B cell (primary cell): ENCODE data around the gene RPRD1A. TPM values are rescaled to one million over a fixed set of nuclear protein-coding genes. Genes with fewer than 3 reads are reported as not detected.

Experiments used
- ATAC-seq: fragments of 200-7000 bp; cut with Tn5 transposase; one replicate; pipeline ENCODE4 v1.10.0; 2021; ENCODE audit warnings: low read depth, mild to moderate bottlenecking, moderate number of reproducible peaks, moderate library complexity
- CTCF ChIA-PET: fragments of 350-600 bp; sonication (Branson Sonifier 250); formaldehyde crosslinking; loops from one replicate; lab custom pipeline; 2021; ENCODE audit warnings: antibody characterized with exemption, inconsistent platforms; lab: Charles Lee
- POLR2A ChIA-PET: fragments of 350-600 bp; sonication (Branson Sonifier 250); formaldehyde crosslinking; loops from one replicate; lab custom pipeline; 2021; ENCODE audit warnings: antibody characterized with exemption; lab: Charles Lee
- DNase-seq: peaks from one replicate; pipeline ENCODE4 v3.0.0; 2013
- H2AFZ ChIP-seq: 2 replicates; pipeline ENCODE4 v1.6.1; 2012; ENCODE audit warnings: mild to moderate bottlenecking, low read depth, low read length; ENCODE audit not compliant: insufficient read depth, poor library complexity, severe bottlenecking
- H3K27ac ChIP-seq, 2 donors: 1 replicate in 1 of 2; 2 replicates in 1 of 2; pipeline ENCODE4 v1.5.1; 2012 to 2013; ENCODE audit warnings: low read length in 2 of 2, mild to moderate bottlenecking in 2 of 2, moderate library complexity in 1 of 2
- H3K27me3 ChIP-seq, 4 experiments: fragments of 200-600 bp in 1 of 4; sonication (generic) in 1 of 4; replicated peaks in 1 of 4; 1 replicate in 2 of 4; 2 replicates in 2 of 4; pipeline versions ENCODE4 v1.6.1 to v1.7.0; 2013 to 2016; ENCODE audit warnings: low read length in 3 of 4, mild to moderate bottlenecking in 2 of 4, mixed read lengths in 1 of 4, moderate library complexity in 1 of 4; ENCODE audit not compliant: insufficient read depth in 4 of 4, control insufficient read depth in 3 of 4; ENCODE audit errors: control extremely low read depth in 1 of 4
- H3K36me3 ChIP-seq, 2 experiments: replicated peaks in 1 of 2; 1 replicate in 1 of 2; 2 replicates in 1 of 2; pipeline versions ENCODE4 v1.6.1 to v1.7.1; 2013; ENCODE audit warnings: low read length in 1 of 2; ENCODE audit not compliant: insufficient read depth in 2 of 2, control insufficient read depth in 1 of 2; ENCODE audit errors: control extremely low read depth in 1 of 2, extremely low read depth in 1 of 2
- H3K4me1 ChIP-seq, 2 donors: fragments of 200-600 bp in 1 of 2; sonication (generic) in 1 of 2; 1 replicate in 1 of 2; 2 replicates in 1 of 2; pipeline versions ENCODE4 v1.5.1 to v1.6.1; 2013 to 2017; ENCODE audit warnings: low read length in 2 of 2; ENCODE audit not compliant: control insufficient read depth in 2 of 2, insufficient read depth in 2 of 2
- H3K4me2 ChIP-seq: replicated peaks from 2 replicates; pipeline ENCODE3; 2012; ENCODE audit warnings: mild to moderate bottlenecking, low read depth, low read length; ENCODE audit not compliant: poor library complexity, severe bottlenecking
- H3K4me3 ChIP-seq, 5 experiments: fragments of 200-600 bp in 1 of 5; sonication (generic) in 1 of 5; 1 replicate in 3 of 5; 2 replicates in 2 of 5; pipeline versions ENCODE4 v1.5.1 to v1.7.0; 2011 to 2016; ENCODE audit warnings: low read length in 4 of 5, mild to moderate bottlenecking in 4 of 5, low read depth in 2 of 5, control low read depth in 1 of 5, moderate library complexity in 1 of 5; ENCODE audit not compliant: insufficient read depth in 1 of 5; ENCODE audit errors: control extremely low read depth in 1 of 5, extremely low read depth in 1 of 5
- H3K79me2 ChIP-seq: fragments of 200-600 bp; sonication (generic); one replicate; pipeline ENCODE4 v1.6.0; 2016; ENCODE audit warnings: low read length; ENCODE audit not compliant: control insufficient read depth, insufficient read depth
- H3K9ac ChIP-seq: fragments of 200-600 bp; sonication (generic); 2 replicates; pipeline ENCODE4 v1.6.1; 2017; ENCODE audit warnings: mild to moderate bottlenecking, low read length, moderate library complexity
- H3K9me3 ChIP-seq, 3 donors: one replicate each; pipeline versions ENCODE4 v1.6.1 to v1.7.1; 2013; ENCODE audit warnings: low read length in 2 of 3; ENCODE audit not compliant: control insufficient read depth in 2 of 3, insufficient read depth in 1 of 3; ENCODE audit errors: control extremely low read depth in 1 of 3
- H4K20me1 ChIP-seq: 2 replicates; pipeline ENCODE4 v1.6.0; 2012; ENCODE audit warnings: mild to moderate bottlenecking, low read length; ENCODE audit not compliant: insufficient read depth, control insufficient read depth, poor library complexity, severe bottlenecking
- H3K27ac Mint-ChIP-seq: one replicate; pipeline ENCODE4 v1.8.0; 2021; ENCODE audit warnings: mixed read lengths
- H3K27me3 Mint-ChIP-seq: one replicate; pipeline ENCODE4 v1.8.0; 2021; ENCODE audit warnings: mixed read lengths
- H3K4me1 Mint-ChIP-seq: one replicate; pipeline ENCODE4 v1.8.0; 2021; ENCODE audit warnings: mixed read lengths
- H3K4me3 Mint-ChIP-seq: one replicate; pipeline ENCODE4 v1.8.0; 2021; ENCODE audit warnings: mixed read lengths
- H3K9me3 Mint-ChIP-seq: one replicate; pipeline ENCODE4 v1.8.0; 2022; ENCODE audit warnings: mixed read lengths; ENCODE audit not compliant: insufficient read depth
- CTCF ChIP-seq: fragments of 200-600 bp; IDR thresholded peaks from one replicate; pipeline ENCODE4 v1.8.0; 2022; ENCODE audit warnings: antibody characterized with exemption, mild to moderate bottlenecking
- EZH2 ChIP-seq: IDR thresholded peaks from 2 replicates; pipeline ENCODE4 v1.6.1; 2012; ENCODE audit warnings: borderline replicate concordance, low read depth, mild to moderate bottlenecking, moderate library complexity, low read length; ENCODE audit not compliant: insufficient read depth, poor library complexity, severe bottlenecking
- WGBS: methylation state at CpG from one replicate; pipeline ENCODE4 v1.1.5; 2013; ENCODE audit warnings: missing lambda C conversion rate; ENCODE audit not compliant: insufficient coverage; 5-methylcytosine and 5-hydroxymethylcytosine counted together
- intact Hi-C: fragments of 100-400 bp; cut with micrococcal nuclease; formaldehyde crosslinking; loops from one replicate; pipeline ENCODE4 v1.10.0; 2022
- polyA plus RNA-seq: library from polyadenylated mRNA; depleted of rRNA; stranded (reverse); fragments of >200 nt; gene quantifications from 2 replicates; pipeline ENCODE4 v1.2.3, GENCODE V29; 2012
- total RNA-seq, 2 donors: library from RNA; stranded (reverse); fragments of 120-200 nt in 1 of 2; gene quantifications; 1 replicate in 1 of 2; 2 replicates in 1 of 2; pipeline versions ENCODE4 v1.2.3 to v1.2.4, GENCODE V29; 2013 to 2022

Gene RPRD1A
- total and polyA plus RNA-seq, 2 donors (not counting 1 experiment from before 2014, with no cell fraction given) = 27.6 to 62.6 TPM

DNA sequence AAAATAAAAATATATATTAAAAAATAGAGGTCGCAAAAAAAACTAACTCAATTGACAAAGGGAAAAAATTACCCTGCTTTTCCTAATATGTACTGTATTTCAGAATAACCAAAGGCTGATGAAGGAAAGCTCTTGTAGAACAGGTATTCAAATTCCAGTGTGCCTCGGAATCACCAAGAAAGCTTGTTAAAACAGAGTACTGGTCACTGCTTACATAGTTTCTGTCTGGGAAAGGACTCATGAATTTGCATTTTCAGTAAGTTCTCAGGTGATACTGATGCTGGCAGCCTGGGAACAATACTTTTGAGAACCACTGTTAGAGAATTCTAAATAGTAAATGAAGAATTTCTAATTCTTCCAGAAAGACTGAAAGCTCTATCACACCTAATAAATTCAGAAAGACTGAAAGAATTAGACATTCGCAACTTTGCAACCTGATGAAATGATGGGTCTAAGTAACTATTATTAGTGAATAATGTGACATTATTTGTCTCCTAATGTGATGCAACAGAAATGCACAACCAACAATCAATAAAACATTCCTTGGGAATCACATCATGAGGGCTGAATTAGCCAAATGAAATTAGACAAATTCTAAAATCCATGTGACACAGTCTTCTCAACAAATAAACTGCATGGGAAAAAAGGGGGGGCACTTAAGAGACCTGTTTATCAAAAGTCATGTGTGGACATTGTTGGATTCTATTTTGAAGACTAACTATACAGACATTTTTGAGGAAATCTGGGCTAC lies 21.9 kb downstream of the RPRD1A start:
- Histone ChIP-seq H3K27ac (no peak overlapping the region), H3K27me3 (no peaks in the 10 kb centered on the region), H3K9me3 (peaks cover 0 to 16% (median 6%) of the 10 kb centered on the region in 3 donors), H4K20me1 (peaks cover 70% of the 10 kb centered on the region), H3K9ac (no peak overlapping the region), H3K4me2 (no peak overlapping the region), H3K4me1 (peaks cover 12 to 27% of the 10 kb centered on the region in 2 donors), H2AFZ (no peak overlapping the region), H3K79me2 (peaks cover 99% of the 10 kb centered on the region), H3K4me3 (no peak overlapping the region), H3K36me3 (no peaks in the 10 kb centered on the region)
- peaks cover 69% of the 10 kb centered on the region for H3K4me1 Mint-ChIP-seq
- H3K4me3 Mint-ChIP-seq = no peak overlapping the region
- WGBS = 100% methylated on average over 1 of the region's 3 CpGs
- H3K9me3 Mint-ChIP-seq = no peaks in the 10 kb centered on the region
- H3K27ac Mint-ChIP-seq = no peak overlapping the region
- TF ChIP-seq CTCF = no peak
- TF ChIP-seq EZH2 = no peak
- CTCF ChIA-PET = no interaction called here
- no peak for ATAC-seq
- intact Hi-C loops = no loop called here
- POLR2A ChIA-PET = no interaction called here
- DNase-seq = no peak
- no peaks in the 10 kb centered on the region for H3K27me3 Mint-ChIP-seq

DNA sequence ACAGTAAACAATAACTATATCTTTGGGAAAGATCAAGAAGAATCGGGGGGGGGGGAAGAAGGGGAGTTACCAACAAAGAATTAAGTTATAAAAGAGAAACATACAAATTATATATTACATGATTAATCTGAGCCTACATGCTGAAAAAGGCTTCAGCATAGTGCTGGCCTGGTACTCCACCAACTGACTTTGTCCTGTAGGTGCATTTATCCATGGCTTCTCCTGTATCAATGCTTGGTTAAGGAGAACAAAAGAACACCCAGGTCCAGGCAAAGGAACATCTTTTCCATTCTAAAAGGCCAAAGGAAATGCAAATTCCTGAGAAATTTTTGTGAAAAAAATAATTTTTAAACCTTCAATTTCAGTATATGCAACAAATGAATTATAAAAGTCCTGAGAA lies 24.2 kb downstream of the RPRD1A start:
- H3K9me3 ChIP-seq = peaks cover 0 to 20% (median 13%) of the 10 kb centered on the region in 3 donors
- no peaks in the 10 kb centered on the region for H3K27me3 ChIP-seq
- H3K9ac ChIP-seq = no peak overlapping the region

More for the DNA sequence above, 24.2 kb downstream of the RPRD1A start:
- no peak overlapping the region for H3K4me3 ChIP-seq
- Mint-ChIP-seq H3K27ac (no peak overlapping the region), H3K4me1 (peaks cover 62% of the 10 kb centered on the region), H3K9me3 (no peaks in the 10 kb centered on the region), H3K4me3 (no peak overlapping the region), H3K27me3 (no peaks in the 10 kb centered on the region)
- intact Hi-C loops = no loop called here
- POLR2A ChIA-PET = no interaction called here
- H4K20me1 ChIP-seq = peaks cover 74% of the 10 kb centered on the region
- no peak overlapping the region for H3K27ac ChIP-seq
- H3K36me3 ChIP-seq = peaks cover 6 to 7% of the 10 kb centered on the region in 2 experiments
- TF ChIP-seq CTCF = no peak
- TF ChIP-seq EZH2 = no peak
- no peak overlapping the region for H2AFZ ChIP-seq
- peaks cover 12 to 27% of the 10 kb centered on the region in 2 donors for H3K4me1 ChIP-seq
- no peak overlapping the region for H3K4me2 ChIP-seq
- CTCF ChIA-PET = no interaction called here
- DNase-seq (no peak), ATAC-seq (no peak)
- WGBS = no CpG with 5 or more reads among the region's 1 CpG
- H3K79me2 ChIP-seq = peaks cover 99% of the 10 kb centered on the region
